DMS153 treated with DMSO at 0.1 percent for 48 hours (cell line): ENCODE measurements around the gene SLC35E2B.
"Not testable (repeated sequence)": the region's sequence is repeated elsewhere in the genome, so short reads cannot be mapped to it uniquely, and the experiment has no call there.

Source experiments
- DNase-seq: peaks from one replicate; lab custom pipeline; 2025; ENCODE audit not compliant: unreplicated experiment; lab: John Stamatoyannopoulos, UW

The SLC35E2B gene

GRCh38 chr1:1704284-1704957 is 11.8 kb upstream of the SLC35E2B start:
- DNase-seq: not testable (repeated sequence)

GRCh38 chr1:1703796-1704195 is 11.2 kb upstream of the SLC35E2B start:
- no peak for DNase-seq

GRCh38 chr1:1702506-1702905 is 9.9 kb upstream of the SLC35E2B start:
- DNase-seq: not testable (repeated sequence)

- DNase-seq: not testable (repeated sequence)
These were observed 8.0 kb upstream of the SLC35E2B start for GRCh38 chr1:1700557-1700956.

GRCh38 chr1:1700067-1700466 is 7.5 kb upstream of the SLC35E2B start:
- DNase-seq: not testable (repeated sequence)

GRCh38 chr1:1699061-1699460 is 6.5 kb upstream of the SLC35E2B start:
- not testable (repeated sequence) for DNase-seq

- DNase-seq: not testable (repeated sequence)
These were observed 5.0 kb upstream of the SLC35E2B start for GRCh38 chr1:1697358-1698183.

GRCh38 chr1:1696431-1697357 is 4.1 kb upstream of the SLC35E2B start:
- DNase-seq: not testable (repeated sequence)

- peak; percentile 76 for DNase-seq
These were observed 276 bp downstream of the SLC35E2B start for GRCh38 chr1:1692324-1692713.

- DNase-seq: not testable (repeated sequence)
These were observed 1.2 kb downstream of the SLC35E2B start for GRCh38 chr1:1691443-1691842.

- not testable (repeated sequence) for DNase-seq
These were observed 3.1 kb downstream of the SLC35E2B start for GRCh38 chr1:1689526-1689925.

- no peak for DNase-seq
These were observed 4.7 kb downstream of the SLC35E2B start for GRCh38 chr1:1687846-1688245.

- no peak for DNase-seq
These were observed 8.4 kb downstream of the SLC35E2B start for GRCh38 chr1:1684031-1684681.

GRCh38 chr1:1683104-1683905 is 9.3 kb downstream of the SLC35E2B start:
- DNase-seq: no peak

GRCh38 chr1:1680912-1681273 is 11.7 kb downstream of the SLC35E2B start:
- DNase-seq: no peak

- no peak for DNase-seq
These were observed 12.3 kb downstream of the SLC35E2B start for GRCh38 chr1:1680031-1680911.

GRCh38 chr1:1678581-1679380 is 13.8 kb downstream of the SLC35E2B start:
- no peak for DNase-seq
